ENCODE results near the gene SPECC1. TPM values are rescaled to one million over a fixed set of nuclear protein-coding genes. Genes with fewer than 3 reads are reported as not detected.
"Not testable (repeated sequence)": the region's sequence is repeated elsewhere in the genome, so short reads cannot be mapped to it uniquely, and the experiment has no call there.

The SPECC1 gene
- total RNA-seq, 2 donors from 2014 or later, result 15.8 to 17.4 TPM

DNA sequence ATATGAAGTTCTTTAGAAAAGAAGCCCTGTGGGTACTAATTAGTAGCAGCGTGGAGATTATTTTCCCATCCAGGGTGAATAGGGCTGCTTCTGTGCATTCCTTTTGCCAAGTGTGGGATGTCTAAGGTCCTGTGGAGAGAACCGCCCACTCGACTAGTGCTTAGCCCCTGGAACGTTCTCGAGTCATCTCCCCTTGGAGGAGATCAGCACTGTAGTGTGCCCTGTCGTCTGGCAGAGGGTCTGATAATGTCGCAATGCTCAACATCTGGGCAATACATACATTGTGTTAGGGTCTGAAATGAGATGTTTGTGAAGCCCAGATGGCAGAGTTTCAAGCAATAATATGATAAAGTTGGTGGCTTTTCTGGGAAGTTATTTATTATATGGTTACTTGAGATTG lies 64.8 kb downstream of the SPECC1 start:
- TF ChIP-seq, protein P1, sequence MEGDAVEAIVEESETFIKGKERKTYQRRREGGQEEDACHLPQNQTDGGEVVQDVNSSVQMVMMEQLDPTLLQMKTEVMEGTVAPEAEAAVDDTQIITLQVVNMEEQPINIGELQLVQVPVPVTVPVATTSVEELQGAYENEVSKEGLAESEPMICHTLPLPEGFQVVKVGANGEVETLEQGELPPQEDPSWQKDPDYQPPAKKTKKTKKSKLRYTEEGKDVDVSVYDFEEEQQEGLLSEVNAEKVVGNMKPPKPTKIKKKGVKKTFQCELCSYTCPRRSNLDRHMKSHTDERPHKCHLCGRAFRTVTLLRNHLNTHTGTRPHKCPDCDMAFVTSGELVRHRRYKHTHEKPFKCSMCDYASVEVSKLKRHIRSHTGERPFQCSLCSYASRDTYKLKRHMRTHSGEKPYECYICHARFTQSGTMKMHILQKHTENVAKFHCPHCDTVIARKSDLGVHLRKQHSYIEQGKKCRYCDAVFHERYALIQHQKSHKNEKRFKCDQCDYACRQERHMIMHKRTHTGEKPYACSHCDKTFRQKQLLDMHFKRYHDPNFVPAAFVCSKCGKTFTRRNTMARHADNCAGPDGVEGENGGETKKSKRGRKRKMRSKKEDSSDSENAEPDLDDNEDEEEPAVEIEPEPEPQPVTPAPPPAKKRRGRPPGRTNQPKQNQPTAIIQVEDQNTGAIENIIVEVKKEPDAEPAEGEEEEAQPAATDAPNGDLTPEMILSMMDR (IDR thresholded peaks at IDR 0.05), result no peak
- no peak for TF ChIP-seq POLR2A (IDR thresholded peaks at IDR 0.05)
- DNase-seq (peak in 1 of 4 donors; percentile 14), ATAC-seq (no peak)
- Histone ChIP-seq H3K4me3 (no peak overlapping the region), H3K9me3 (no peaks in the 10 kb centered on the region), H3K36me3 (replicated peaks in 1 of 2; ENCODE audit: insufficient read depth in 1 of 2, low read depth in 2 of 2) (no peaks in the 10 kb centered on the region), H3K27me3 (no peaks in the 10 kb centered on the region), H3K27ac (no peak overlapping the region), H3K4me1 (no peaks in the 10 kb centered on the region)
- intact Hi-C loops (cut with DNase I), result no loop called here
- WGBS, 2 donors, result 37 to 57% methylated on average over 7 of the region's 7 CpGs

- Histone ChIP-seq H3K27me3 (no peaks in the 10 kb centered on the region), H3K4me1 (no peaks in the 10 kb centered on the region), H3K9me3 (no peaks in the 10 kb centered on the region), H3K36me3 (replicated peaks in 1 of 2; ENCODE audit: insufficient read depth in 1 of 2, low read depth in 2 of 2) (no peaks in the 10 kb centered on the region), H3K27ac (peak overlapping the region in 1 of 4 donors; percentile 27), H3K4me3 (no peak overlapping the region)
- 56 to 71% methylated on average over 3 of the region's 3 CpGs for WGBS, 2 donors
- ATAC-seq (no peak), DNase-seq (no peak)
- TF ChIP-seq, protein P1 (IDR thresholded peaks at IDR 0.05), result no peak
- TF ChIP-seq POLR2A (IDR thresholded peaks at IDR 0.05), result no peak
- intact Hi-C loops (cut with DNase I), result no loop called here
Measured at GRCh38 chr17:20074489-20074888, 65.3 kb downstream of the SPECC1 start.

GRCh38 chr17:20076137-20076536 lies 67.0 kb downstream of the SPECC1 start:
- intact Hi-C loops (cut with DNase I); DNase-seq; H3K4me1 ChIP-seq; H3K4me3 ChIP-seq; ATAC-seq; H3K9me3 ChIP-seq; H3K36me3 ChIP-seq (replicated peaks in 1 of 2; ENCODE audit: insufficient read depth in 1 of 2, low read depth in 2 of 2); H3K27ac ChIP-seq; H3K27me3 ChIP-seq: not testable (repeated sequence)
- 90 to 91% methylated on average over 3 of the region's 3 CpGs for WGBS, 2 donors

- H3K27ac ChIP-seq, result no peak overlapping the region
- H3K36me3 ChIP-seq (replicated peaks in 1 of 2; ENCODE audit: insufficient read depth in 1 of 2, low read depth in 2 of 2), result no peaks in the 10 kb centered on the region
- no peak for TF ChIP-seq POLR2A (IDR thresholded peaks at IDR 0.05)
- TF ChIP-seq, protein P1 (IDR thresholded peaks at IDR 0.05), result no peak
- ATAC-seq (no peak), DNase-seq (no peak)
- H3K4me3 ChIP-seq, result no peak overlapping the region
- no peaks in the 10 kb centered on the region for H3K27me3 ChIP-seq
- H3K4me1 ChIP-seq, result no peaks in the 10 kb centered on the region
- WGBS, 2 donors, result 64 to 69% methylated on average over 3 of the region's 3 CpGs
- intact Hi-C loops (cut with DNase I), result no loop called here
- no peaks in the 10 kb centered on the region for H3K9me3 ChIP-seq
Measured at GRCh38 chr17:20077978-20078685, 69.0 kb downstream of the SPECC1 start.

GRCh38 chr17:20080513-20080912 lies 71.4 kb downstream of the SPECC1 start:
- DNase-seq (no peak), ATAC-seq (no peak)
- H3K9me3 ChIP-seq, result no peaks in the 10 kb centered on the region
- no peak overlapping the region for H3K27ac ChIP-seq
- H3K4me3 ChIP-seq, result no peak overlapping the region
- TF ChIP-seq, protein P1 (IDR thresholded peaks at IDR 0.05), result no peak
- no peak for TF ChIP-seq POLR2A (IDR thresholded peaks at IDR 0.05)
- no peaks in the 10 kb centered on the region for H3K27me3 ChIP-seq
- H3K36me3 ChIP-seq (replicated peaks in 1 of 2; ENCODE audit: insufficient read depth in 1 of 2, low read depth in 2 of 2), result no peaks in the 10 kb centered on the region
- intact Hi-C loops (cut with DNase I), result no loop called here
- 84 to 88% methylated on average over 9 to 10 of the region's 10 CpGs for WGBS, 2 donors
- no peaks in the 10 kb centered on the region for H3K4me1 ChIP-seq
